Coronary artery (tissue), 2 donors: ENCODE results near the gene RAI1.
A peak's percentile ranks its signal among the peaks of the same experiment; 100 is the strongest.

ENCODE experiments used
- DNase-seq: peaks from one replicate; pipeline ENCODE4 v3.0.0-alpha.2; 2017; ENCODE audit warnings: low spot score
- H3K27ac ChIP-seq, 2 donors: fragments of 200-600 bp; sonication (generic); one replicate each; pipeline ENCODE4 v1.5.1; 2016 to 2019
- H3K4me3 ChIP-seq: fragments of 200-600 bp; sonication (generic); 2 replicates; pipeline ENCODE4 v1.5.1; 2016; ENCODE audit warnings: mild to moderate bottlenecking, moderate library complexity
- CTCF ChIP-seq: fragments of 200-600 bp; sonication (generic); IDR thresholded peaks from one replicate; pipeline ENCODE4 v1.5.1; 2019; ENCODE audit warnings: antibody characterized with exemption

The RAI1 gene

GRCh38 chr17:17822616-17823015, 141.4 kb downstream of the RAI1 start:
- Histone ChIP-seq H3K4me3 (peak overlapping the region; percentile 77), H3K27ac (peak overlapping the region; percentile 48 to 88)
- DNase-seq, result no peak
- TF ChIP-seq CTCF, result no peak

- no peak for TF ChIP-seq CTCF
- H3K27ac ChIP-seq, result peak overlapping the region; percentile 50 to 88
- DNase-seq, result peak; percentile 92
- peak overlapping the region; percentile 77 for H3K4me3 ChIP-seq
Measured at GRCh38 chr17:17823433-17824118, 142.3 kb downstream of the RAI1 start.

- Histone ChIP-seq H3K4me3 (peak overlapping the region; percentile 77), H3K27ac (peak overlapping the region; percentile 50 to 88)
- no peak for DNase-seq
- no peak for TF ChIP-seq CTCF
Measured at GRCh38 chr17:17824119-17824782, 143.0 kb downstream of the RAI1 start.

GRCh38 chr17:17824783-17825614, 143.7 kb downstream of the RAI1 start:
- DNase-seq, result no peak
- no peak for TF ChIP-seq CTCF
- H3K4me3 ChIP-seq, result peak overlapping the region; percentile 77
- H3K27ac ChIP-seq, result peak overlapping the region; percentile 50 to 88

GRCh38 chr17:17826342-17826713, 145.1 kb downstream of the RAI1 start:
- no peak for DNase-seq
- Histone ChIP-seq H3K27ac (peak overlapping the region in 1 of 2 donors; percentile 47), H3K4me3 (no peak overlapping the region)
- TF ChIP-seq CTCF, result no peak

- DNase-seq, result no peak
- H3K4me3 ChIP-seq, result no peak overlapping the region
- TF ChIP-seq CTCF, result no peak
- H3K27ac ChIP-seq, result no peak overlapping the region
Measured at GRCh38 chr17:17826942-17827785, 145.9 kb downstream of the RAI1 start.
